IPS-15b (cell line): ENCODE results near the gene RCN2.

Experiments used
- H3K27me3 ChIP-seq: one replicate; pipeline ENCODE4 v1.6.1; 2013; ENCODE audit warnings: low read length; ENCODE audit not compliant: control insufficient read depth, insufficient read depth
- H3K36me3 ChIP-seq: one replicate; pipeline ENCODE4 v1.6.1; 2013; ENCODE audit warnings: low read length; ENCODE audit not compliant: control insufficient read depth, insufficient read depth
- H3K4me1 ChIP-seq: one replicate; pipeline ENCODE4 v1.6.1; 2013; ENCODE audit warnings: mild to moderate bottlenecking, low read length; ENCODE audit not compliant: control insufficient read depth, insufficient read depth
- H3K4me3 ChIP-seq: one replicate; pipeline ENCODE4 v1.5.1; 2013; ENCODE audit warnings: low read depth, low read length
- H3K9ac ChIP-seq: one replicate; pipeline ENCODE4 v1.6.1; 2013; ENCODE audit warnings: low read depth, mild to moderate bottlenecking, low read length
- H3K9me3 ChIP-seq: one replicate; pipeline ENCODE4 v1.6.1; 2013; ENCODE audit warnings: mild to moderate bottlenecking, low read length; ENCODE audit not compliant: control insufficient read depth, insufficient read depth

RCN2 gene

GRCh38 chr15:77001966-77002365 lies 70.4 kb downstream of the RCN2 start:
- H3K27me3 ChIP-seq, result no peaks in the 10 kb centered on the region
- no peak overlapping the region for H3K9ac ChIP-seq
- no peaks in the 10 kb centered on the region for H3K36me3 ChIP-seq
- H3K9me3 ChIP-seq, result no peaks in the 10 kb centered on the region
- no peak overlapping the region for H3K4me3 ChIP-seq
- no peaks in the 10 kb centered on the region for H3K4me1 ChIP-seq

GRCh38 chr15:77002436-77002835 lies 70.9 kb downstream of the RCN2 start:
- H3K36me3 ChIP-seq, result no peaks in the 10 kb centered on the region
- no peaks in the 10 kb centered on the region for H3K4me1 ChIP-seq

GRCh38 chr15:77002954-77003912 lies 71.7 kb downstream of the RCN2 start:
- no peak overlapping the region for H3K4me3 ChIP-seq
- H3K9ac ChIP-seq, result no peak overlapping the region
- H3K27me3 ChIP-seq, result no peaks in the 10 kb centered on the region
- H3K9me3 ChIP-seq, result no peaks in the 10 kb centered on the region
- no peaks in the 10 kb centered on the region for H3K36me3 ChIP-seq
- H3K4me1 ChIP-seq, result no peaks in the 10 kb centered on the region

More at GRCh38 chr15:77002436-77002835, 70.9 kb downstream of the RCN2 start:
- no peaks in the 10 kb centered on the region for H3K9me3 ChIP-seq
- no peaks in the 10 kb centered on the region for H3K27me3 ChIP-seq
- no peak overlapping the region for H3K9ac ChIP-seq
- no peak overlapping the region for H3K4me3 ChIP-seq
